Skeletal muscle cell (primary cell): ENCODE measurements around the gene FUT2.
A peak's percentile ranks its signal among the peaks of the same experiment; 100 is the strongest.
"Not testable (repeated sequence)": the region's sequence is repeated elsewhere in the genome, so short reads cannot be mapped to it uniquely, and the experiment has no call there.

ENCODE experiments used
- DNase-seq: peaks from one replicate; pipeline ENCODE4 v3.0.0-alpha.2; 2010; ENCODE audit warnings: low read depth
- H3K4me3 ChIP-seq: 2 replicates; pipeline ENCODE4 v1.5.1; 2011; ENCODE audit warnings: low read depth, mild to moderate bottlenecking, control low read depth, low read length, moderate library complexity

Gene FUT2

DNA sequence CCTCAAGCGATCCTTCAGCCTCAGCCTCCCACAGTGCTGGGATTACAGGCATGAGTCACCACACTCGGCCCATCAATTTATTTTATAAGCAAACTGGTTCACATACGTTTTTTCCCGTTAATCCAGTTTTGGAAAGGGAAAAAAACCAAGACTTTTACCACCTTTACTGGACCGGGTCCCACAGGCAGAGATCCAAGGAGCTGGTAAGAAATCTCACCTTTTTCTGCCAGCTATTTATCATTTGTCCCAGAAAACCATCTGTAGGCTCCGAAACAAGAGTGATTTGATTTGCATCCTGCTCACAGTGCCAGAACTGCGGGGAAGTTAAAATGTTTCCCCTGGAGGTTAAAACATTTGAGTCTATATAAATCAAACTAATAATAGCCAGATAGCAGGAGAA, 6.3 kb upstream of the FUT2 start:
- DNase-seq = no peak

DNA sequence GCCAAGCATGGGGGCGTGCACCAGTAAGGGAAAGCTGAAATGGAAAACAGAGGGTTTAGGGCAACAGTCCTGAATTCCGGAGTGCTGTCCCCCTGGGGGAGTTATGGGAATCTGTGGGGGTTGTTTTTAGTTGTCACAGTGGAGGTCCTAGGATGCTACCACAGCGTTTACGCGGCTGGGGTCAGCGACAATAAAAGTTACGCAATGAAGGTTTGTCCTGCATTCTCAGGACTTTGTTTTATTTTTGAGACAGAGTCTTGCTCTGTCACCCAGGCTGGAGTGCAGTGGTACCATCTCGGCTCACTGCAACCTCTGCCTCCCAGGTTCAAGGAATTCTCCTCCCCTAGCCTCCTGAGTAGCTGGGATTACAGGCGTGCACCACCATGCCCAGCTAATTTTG, 2.1 kb upstream of the FUT2 start:
- not testable (repeated sequence) for H3K4me3 ChIP-seq, DNase-seq

More for the DNA sequence above, 6.3 kb upstream of the FUT2 start:
- H3K4me3 ChIP-seq = no peak overlapping the region

DNA sequence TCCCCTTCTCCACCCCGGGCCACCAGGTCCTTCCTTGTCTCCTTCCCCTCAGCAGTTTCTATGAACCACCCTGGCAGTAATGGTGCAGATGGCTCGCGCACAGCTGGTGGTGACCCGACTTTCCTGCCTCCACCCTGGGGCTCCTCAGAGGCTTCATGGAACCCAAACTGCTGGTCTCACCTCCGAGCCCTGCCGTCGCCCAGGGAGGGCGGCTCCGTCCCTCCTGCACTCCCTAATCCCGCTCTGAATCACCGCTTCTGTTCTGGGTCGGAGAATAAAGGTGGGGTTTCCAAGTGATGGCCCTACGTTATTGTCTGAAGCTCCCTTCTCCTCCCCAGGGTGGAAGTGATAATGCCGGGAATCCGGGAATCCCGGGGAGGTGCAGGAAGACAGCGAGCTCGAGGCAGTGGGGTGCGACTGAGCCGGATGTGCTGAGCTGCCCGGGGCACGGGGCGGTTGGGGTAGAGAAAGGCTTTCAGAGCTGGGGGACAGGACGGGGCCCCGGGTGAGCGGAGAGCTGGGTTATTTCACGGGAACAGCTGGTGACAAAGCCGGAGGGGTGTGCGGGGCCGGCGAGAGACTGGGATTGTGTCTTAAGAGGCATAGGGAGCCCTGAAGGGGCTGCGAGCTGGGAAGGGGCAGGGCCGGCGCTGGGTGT, 711 bp downstream of the FUT2 start:
- H3K4me3 ChIP-seq = peak overlapping the region; percentile 1
- no peak for DNase-seq

DNA sequence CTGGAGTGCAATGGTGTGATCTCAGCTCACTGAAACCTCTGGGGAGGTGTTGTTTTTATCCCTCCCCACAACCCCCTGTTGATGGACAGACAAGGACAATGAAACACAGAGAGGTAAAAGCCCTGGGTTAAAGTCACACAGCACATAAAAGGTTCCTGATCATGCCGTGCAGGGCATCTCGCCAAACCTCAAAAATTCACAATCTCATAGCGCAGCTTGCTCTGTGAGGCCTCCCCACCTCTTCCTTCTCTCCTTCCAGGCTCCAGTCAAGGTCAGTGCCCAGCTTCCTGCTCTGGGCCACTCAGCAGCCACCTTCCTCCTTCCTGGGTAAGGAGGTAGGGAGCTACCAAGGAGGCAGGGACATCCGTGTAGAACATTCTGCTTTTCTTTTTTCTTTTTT, 2.3 kb downstream of the FUT2 start:
- DNase-seq = no peak

DNA sequence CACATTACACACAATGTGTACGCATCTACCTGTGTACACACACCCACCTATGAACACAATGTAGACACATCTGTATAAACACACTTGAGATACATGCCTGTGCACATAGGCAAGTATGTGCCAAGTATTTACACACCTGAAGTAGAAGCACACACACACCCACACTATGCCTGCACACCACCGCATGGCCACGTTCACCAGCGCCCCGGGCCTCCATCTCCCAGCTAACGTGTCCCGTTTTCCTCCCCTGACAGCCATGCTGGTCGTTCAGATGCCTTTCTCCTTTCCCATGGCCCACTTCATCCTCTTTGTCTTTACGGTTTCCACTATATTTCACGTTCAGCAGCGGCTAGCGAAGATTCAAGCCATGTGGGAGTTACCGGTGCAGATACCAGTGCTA, 6.9 kb downstream of the FUT2 start:
- DNase-seq = no peak
- H3K4me3 ChIP-seq = no peak overlapping the region

More for the DNA sequence above, 2.3 kb downstream of the FUT2 start:
- H3K4me3 ChIP-seq = no peak overlapping the region

DNA sequence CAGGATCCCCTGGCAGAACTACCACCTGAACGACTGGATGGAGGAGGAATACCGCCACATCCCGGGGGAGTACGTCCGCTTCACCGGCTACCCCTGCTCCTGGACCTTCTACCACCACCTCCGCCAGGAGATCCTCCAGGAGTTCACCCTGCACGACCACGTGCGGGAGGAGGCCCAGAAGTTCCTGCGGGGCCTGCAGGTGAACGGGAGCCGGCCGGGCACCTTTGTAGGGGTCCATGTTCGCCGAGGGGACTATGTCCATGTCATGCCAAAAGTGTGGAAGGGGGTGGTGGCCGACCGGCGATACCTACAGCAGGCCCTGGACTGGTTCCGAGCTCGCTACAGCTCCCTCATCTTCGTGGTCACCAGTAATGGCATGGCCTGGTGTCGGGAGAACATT, 7.5 kb downstream of the FUT2 start:
- DNase-seq = no peak
- no peak overlapping the region for H3K4me3 ChIP-seq

DNA sequence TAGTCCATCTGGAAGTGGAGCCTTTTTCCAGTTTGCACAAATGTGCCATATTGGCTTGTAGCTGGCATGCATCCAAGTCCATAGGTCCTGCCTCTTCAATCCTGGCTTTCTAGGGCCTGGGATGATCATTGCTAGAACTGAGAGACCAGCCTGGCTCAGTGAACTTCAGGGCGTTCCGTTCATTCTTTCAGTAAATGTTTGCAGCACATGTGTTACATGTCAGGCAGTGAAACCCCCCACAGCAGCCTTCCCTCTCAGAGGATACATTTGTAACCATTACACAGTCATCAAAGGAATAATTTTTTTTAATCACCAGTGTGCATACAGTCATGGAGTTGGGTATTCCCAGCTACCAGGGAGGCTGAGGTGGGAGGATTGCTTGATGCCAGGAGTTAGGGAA, 9.7 kb downstream of the FUT2 start:
- no peak overlapping the region for H3K4me3 ChIP-seq
- no peak for DNase-seq

DNA sequence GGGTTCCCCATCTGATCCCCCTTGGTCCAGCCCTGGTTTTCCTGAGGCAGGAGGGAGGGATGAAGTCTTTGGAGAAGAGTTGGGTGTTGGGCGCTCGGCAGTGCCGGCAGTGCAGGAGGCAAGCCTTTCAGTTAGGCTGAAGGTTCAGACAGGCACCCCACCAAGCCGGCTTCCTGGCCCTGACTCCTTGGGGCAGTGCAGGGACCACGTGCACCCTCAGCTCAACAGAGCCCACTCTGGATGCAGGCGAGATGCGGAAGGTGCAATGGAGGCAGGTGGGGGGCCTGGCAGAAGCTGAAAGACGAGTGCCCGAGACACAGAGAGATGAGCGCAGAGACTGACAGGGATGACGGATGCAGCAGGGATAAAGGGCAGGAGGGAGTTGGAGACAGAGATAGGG, 12.7 kb downstream of the FUT2 start:
- H3K4me3 ChIP-seq = no peak overlapping the region
- no peak for DNase-seq

DNA sequence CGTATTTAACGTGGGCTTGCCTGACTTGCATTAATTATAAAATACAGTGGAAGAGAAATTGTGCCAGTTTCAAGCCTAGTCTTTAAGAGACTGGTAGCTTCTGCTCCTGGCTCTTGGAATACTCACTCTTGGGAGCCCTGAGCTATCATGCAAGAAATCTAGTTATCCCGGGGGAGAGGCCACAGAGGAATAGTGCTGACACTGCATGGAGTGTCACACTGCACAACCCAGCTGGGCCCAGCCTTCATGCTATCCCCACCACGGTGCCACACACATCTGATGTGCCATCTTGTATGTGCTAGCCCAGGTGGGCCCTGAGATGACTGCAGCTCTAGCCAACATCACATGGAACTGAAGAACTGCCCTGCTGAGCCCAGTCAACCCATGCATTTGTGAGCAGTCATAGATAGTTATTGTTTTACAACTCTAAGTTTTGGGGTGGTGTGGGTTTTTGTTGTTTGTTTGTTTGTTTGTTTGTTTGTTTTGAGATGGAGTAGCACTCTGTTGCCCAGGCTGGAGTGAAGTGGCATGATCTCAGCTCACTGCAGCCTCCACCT, 15.4 kb downstream of the FUT2 start:
- H3K4me3 ChIP-seq = no peak overlapping the region
- DNase-seq = no peak

DNA sequence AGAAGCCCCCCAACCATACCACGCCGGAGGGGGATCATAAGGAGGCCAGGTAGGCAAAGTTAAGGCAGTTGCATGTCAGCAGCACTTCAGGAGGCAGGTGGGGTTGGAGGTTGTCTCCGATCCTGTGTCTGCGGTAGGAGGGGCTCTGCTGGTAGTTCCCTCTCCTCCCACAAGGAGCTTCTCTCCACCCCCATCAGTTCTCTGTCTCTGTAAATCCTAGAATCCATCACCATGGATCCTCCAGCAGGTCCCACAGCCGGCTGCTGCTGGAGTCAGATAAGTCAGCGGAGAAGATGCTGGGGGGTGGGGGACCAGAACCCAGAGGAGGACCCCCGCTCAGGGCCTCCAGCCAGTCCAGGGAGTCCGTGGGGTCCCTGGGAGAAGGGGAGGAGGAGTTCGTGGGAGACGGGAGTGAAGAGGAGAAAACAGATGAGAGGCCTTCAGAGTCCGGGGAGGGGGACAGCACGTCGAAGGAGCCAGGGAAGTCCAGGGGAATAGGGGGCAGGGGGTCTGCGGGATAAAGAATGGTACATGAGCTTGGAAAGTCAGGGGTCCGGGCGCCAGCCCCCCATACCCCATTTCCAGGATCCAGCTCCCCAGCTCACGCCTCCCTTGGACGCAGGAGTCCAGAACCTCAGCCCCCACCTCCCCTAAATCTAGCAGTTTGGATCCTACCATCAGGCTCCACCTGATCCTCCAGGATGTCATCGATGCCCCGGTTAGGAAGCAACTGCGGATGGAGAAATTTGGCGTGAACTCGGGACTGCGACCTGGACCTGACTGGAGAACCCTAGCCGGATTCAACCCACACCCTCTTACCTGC, 17.5 kb downstream of the FUT2 start:
- DNase-seq = no peak
- H3K4me3 ChIP-seq = peak overlapping the region; percentile 83

DNA sequence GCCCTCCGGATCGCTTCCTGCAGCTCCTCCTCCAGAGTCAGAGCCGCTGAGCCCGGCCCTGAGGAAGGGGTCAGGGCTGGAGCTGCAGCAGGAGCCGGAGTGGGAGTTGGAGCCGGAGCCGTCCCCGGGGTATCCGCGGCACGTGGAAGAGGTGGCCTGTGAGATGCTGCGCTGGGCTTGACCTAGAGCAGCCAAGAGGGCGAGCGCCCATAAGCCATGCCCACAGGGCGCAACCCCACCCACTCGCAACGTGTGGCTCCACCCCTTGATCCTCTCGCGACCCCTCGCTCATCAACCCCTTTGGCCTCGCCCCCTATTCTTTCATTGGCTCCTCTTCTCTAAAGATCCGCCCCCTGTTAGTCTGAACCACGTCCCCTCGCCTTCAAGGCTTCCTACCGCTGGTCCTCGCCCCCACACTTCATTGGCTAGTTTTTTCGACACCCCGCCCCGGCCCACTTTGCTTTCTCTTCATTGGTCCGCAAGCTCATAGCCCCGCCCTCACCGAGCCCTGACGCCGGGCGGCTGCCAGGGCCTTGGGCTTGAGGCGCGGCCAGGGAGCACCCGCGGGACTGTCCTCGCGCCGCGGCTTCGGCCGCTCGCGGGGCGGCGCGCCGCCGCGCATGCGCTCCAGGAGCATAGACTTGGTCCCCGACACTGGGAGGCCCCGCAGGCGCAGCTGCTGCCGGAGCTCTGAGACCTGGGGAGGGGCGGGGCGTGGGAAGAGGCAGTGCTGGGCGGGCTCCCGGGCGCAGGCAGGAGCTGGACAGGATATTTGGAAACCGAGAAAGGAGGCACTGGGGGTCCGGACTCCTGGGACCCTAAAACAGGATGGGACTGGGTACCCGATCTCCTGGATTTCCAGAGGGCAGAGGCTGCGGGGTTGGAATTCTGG, 18.3 kb downstream of the FUT2 start:
- H3K4me3 ChIP-seq = peak overlapping the region; percentile 83
- DNase-seq = peak; percentile 98

DNA sequence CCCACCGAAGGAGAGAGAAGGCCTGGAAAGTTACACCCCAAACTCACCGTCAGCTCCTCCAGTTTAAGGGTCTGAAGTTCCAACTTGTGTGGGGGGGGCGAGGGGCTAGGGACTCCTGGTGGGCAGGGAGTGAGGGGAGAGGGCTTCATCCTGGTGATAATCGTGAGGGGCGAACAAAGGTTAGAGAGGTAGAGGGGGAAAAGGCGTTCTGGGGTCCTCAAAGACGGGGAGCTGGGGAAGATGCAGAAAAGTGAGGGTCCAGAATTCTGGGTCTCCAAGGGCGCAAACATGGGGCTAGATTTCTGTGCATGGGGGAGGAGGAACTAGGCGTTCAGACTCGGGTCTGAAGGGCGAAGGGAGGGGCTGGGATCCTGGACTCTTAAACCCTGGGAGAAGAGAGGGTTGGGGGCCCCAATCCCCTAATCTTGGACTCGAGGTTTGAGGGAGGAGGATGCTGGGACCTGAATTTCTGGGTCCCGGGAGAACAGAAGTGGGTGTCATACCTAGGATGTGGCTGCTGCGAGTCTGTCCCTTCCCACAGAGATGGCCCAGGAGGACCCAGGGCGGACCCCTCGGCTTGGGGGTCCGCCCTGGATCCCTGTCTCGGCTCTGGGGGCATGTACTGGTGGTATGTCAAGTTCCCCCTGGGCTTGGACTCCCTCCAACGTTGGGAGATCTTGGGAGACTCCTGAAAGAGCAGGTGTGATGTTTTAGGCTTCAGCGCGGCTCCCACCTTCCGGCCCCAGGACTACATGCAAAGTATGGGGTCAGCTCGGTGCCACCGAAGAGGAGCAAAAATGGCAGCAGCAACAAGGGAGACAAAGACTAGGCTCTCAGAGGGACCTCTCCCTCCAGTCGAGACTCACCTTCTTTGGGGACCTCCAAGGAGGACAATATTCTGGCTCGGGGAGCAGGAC, 19.2 kb downstream of the FUT2 start:
- peak overlapping the region; percentile 62 for H3K4me3 ChIP-seq
- DNase-seq = no peak

DNA sequence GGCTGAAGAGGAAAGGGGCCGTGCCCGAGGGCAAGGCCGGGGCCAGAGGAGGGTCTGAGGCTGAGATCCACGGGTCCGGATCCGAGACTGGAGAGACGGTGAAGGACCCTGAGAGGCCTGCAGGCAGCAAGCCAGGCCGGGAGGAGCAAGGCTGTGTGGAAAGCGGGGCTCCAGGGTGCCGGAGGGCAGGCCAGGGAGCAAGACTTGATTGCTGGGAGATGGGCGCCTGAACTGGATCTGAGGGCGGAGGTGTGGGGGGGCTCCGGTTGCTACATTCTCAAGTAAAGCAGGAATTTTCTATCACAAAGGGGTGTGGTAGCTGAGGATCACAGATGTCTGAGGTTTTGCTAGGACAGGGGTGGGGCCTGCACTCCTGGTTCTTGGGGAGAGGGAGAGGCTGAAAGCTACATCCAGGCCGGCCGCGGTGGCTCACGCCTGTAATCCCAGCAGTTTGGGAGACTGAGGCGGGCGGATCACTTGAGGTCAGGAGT, 20.0 kb downstream of the FUT2 start:
- H3K4me3 ChIP-seq = peak overlapping the region; percentile 62
- DNase-seq = no peak

DNA sequence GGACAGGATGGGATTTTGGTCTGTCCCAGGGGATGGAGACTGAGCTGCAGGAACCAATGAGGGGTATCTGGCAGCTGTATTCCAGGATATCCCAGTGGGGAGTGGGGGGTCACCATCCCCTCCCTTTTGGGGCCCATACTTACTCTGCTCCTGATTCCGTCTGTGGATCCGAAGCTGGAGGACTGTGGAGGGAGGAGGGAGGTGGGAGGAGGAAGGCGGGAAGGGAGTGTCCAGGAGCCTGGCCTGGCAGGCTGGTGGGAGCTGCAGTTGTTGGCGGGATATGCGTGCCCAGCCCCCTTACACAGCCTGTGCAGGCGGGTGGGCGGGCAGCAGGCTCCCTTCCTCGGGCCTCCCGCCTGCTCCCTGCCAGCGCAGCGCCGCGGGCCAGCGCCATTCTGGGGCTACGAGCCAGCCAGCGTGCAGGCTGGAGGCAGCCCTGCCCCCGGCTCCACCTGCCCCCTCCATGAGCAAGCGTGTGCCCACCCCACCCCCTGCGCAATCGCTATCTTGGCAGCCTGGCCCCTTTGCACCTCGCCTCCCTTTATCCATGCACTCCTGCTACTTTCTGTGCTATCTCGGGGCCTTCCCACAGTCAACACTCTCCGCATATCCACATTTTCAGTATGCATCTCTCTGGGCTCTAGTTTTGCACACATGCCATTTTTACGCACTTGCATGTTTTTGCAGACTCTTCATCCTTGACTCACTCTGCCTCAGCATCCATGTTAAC, 21.0 kb downstream of the FUT2 start:
- H3K4me3 ChIP-seq = peak overlapping the region; percentile 62

DNA sequence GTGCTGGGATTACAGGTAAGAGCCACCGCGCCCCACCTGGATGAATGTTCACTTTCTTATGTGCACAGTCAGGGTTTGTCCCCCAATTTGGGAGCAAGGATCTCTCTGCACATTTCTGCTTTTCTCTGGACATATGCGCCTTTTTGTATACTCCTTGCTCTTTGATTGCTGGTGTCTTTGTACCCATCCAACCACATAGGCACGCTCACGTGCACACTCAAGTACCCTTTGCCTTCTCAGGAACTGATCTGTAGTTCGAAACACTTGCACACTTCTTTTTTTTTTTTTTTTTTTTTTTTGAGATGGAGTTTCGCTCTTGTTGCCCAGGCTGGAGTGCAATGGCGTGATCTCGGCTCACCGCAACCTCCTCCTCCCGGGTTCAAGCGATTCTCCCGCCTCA, 22.3 kb downstream of the FUT2 start:
- DNase-seq = not testable (repeated sequence)

More for the DNA sequence above, 21.0 kb downstream of the FUT2 start:
- peak; percentile 41 for DNase-seq

DNA sequence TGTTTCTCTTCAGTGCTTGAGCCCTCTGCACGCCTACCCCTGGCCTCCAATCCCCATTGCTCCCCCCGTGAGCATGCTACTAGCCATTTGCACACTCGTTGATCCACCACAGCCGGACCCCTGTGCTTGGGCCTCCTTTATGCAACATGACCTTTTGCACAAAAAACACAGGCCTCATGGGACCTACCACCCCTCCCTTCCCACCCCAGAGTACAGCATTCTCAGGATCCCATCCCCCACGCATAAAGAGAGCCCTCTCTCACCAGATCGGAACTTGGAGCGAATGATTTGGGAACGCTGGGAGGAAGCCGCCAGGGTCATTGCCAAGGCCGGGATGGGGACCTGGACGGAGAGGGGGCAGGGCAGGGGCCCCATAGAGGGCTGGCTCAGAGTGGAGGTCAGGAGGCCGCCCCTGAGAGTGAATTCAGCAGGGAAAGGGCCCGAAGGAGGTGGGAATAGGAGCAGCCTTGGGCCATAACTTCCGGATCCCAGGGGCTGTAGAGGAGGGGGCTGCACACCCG, 23.0 kb downstream of the FUT2 start:
- H3K4me3 ChIP-seq = peak overlapping the region; percentile 16

More for the DNA sequence above, 22.3 kb downstream of the FUT2 start:
- H3K4me3 ChIP-seq = not testable (repeated sequence)

DNA sequence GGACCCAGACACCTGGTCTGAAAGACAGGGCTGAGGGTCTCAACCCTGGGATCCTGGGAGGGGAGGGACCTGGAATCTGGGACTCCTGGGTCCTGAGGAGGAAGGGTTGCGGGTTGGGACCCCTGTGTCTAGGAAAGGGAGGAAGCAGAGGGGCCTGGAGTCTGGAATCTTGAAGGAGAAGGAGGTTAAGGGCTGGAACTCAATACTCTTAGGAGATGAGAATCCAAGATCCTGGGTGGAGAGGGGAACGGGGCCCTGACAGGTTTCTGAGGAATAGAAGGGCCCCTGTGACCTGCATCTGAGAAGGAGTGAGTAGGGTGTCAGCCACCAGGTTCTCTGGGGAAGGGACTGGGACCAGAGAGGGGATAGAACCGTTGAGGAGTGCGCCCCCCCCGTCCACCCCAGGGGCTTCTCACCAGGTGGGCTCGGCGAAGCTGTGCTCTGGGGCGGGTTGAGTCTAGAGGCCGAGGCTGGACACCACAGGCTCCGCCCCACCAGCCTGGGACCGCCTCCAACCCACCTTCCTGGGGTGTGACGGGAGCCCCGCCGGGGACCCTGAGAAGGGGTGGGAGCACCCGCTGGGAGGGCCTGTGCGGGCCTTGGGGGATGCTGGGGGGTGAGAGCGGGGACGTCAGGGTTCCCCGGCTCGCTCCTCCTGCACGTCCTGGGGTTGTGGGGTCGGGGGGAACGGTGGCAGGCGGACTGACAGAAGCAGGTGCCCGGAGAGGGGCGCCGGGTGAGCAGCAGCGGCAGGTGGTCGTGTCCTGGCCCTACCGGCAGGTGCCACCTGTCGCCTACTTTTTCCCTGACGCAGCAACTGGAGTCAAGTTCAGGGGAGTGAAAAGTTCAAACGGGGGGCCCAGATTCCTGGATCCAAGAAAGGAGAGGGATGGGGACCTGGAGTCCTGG, 23.7 kb downstream of the FUT2 start, which contains the start of gene MAMSTR:
MAMSTR (minus strand) TSS at position 463 of the 909 bp plus-strand sequence. CDS start 694 bp downstream, outside the sequence.
- no peak for DNase-seq
- peak within 1 kb of the TSS; percentile 66 for H3K4me3 ChIP-seq

More for the DNA sequence above, 23.0 kb downstream of the FUT2 start:
- DNase-seq = no peak
